GM21825 (cell line): ENCODE measurements around the gene HS6ST2.

Experiments
- ATAC-seq: cut with Tn5 transposase; IDR thresholded peaks from one replicate; pipeline ENCODE4 v1.9.1; 2021; ENCODE audit warnings: mild to moderate bottlenecking, moderate library complexity; ENCODE audit not compliant: unreplicated experiment

HS6ST2 gene

DNA sequence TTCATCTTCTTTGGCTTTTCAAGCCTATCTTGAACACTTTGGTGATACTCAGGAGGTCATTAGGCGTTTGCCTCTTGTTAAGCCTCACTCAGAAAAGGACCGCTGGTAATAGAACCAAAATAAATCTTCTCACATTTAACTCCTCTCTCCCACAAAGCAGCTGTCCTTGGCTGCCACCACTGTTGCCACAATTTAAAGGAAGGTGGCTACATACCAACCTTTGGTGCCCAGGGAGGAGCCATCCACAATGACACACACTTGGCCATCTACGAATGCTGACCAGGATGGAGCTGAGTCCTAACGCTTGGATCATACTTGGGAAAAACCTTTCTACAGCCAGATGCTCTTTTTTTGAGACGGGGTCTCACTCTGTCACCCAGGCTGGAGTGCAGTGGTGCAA lies 210.2 kb downstream of the HS6ST2 start:
- ATAC-seq, result no peak

DNA sequence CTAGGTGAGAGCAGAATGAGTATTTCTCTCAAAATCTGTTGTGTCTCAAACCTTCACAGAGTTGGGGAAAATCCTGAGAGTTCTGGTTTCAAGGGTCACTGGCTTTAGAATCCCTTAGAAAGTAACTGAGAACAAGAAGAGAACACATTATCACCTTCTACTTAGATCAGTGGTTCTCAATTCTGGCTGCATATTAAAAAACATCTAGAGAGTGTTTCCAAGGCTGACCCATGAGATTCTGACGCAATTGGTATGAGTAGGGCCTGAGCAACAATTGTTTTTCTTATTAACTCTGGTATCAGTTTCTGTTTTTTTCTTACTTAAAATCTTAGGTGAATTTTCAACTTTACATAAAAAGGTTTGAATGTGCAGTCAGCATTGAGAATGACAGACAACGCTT lies 212.8 kb downstream of the HS6ST2 start:
- ATAC-seq, result no peak

DNA sequence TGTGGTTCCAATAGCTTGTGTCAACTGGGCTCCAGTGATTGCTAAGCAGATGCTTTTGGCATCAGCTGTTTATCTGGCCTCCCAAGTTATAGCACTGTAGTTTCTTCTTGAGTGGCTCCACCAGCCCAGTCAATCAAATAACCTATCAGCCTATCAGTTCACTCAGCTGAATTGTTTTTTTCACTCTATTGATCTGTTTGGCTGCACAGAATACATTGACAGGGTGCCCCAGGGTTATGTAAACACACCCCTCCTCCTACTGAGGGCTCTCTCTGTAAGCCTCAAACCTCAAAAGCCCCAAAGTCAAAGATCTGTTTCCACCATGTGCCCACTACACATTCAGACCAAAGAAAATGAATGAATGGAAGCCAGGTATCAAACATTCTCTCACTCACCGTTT lies 214.0 kb downstream of the HS6ST2 start:
- ATAC-seq, result no peak

DNA sequence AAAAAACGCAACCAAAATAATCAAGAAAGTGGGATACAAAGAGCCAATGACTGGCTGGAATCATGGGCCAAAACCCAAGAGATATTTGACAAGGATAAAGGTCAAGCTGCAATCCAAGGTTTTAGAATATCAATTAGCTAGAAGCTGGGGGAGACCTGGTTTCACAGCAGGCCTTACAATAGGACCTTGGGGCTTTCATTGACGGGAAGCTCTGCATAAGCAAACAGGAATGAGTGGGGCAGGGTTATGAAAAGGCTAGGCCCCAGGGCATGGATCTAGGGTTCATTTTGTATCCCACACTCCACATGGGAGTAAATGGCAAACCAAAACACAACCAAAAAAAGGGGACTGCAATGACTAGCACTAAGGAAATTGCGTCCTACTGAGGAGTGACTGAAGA lies 215.3 kb downstream of the HS6ST2 start:
- no peak for ATAC-seq

DNA sequence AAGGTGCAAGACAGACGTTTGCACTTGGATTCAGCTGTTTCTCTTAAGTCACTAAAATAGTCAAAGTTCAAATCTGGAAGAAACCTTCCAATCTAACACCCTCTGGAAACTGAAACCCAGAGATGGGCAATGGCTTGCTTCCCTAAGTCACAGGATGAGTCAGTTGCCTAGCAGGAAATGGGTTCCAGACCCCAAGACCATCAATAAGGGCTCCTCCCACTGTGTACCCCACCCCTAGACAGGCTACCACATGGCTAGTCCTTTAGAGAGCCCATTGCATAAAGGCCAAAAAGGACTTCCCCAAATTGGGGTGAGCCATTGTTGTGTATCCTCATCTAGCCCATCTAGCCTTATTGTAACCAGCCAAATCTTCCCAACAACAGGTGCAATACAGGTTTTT lies 216.2 kb downstream of the HS6ST2 start:
- no peak for ATAC-seq

DNA sequence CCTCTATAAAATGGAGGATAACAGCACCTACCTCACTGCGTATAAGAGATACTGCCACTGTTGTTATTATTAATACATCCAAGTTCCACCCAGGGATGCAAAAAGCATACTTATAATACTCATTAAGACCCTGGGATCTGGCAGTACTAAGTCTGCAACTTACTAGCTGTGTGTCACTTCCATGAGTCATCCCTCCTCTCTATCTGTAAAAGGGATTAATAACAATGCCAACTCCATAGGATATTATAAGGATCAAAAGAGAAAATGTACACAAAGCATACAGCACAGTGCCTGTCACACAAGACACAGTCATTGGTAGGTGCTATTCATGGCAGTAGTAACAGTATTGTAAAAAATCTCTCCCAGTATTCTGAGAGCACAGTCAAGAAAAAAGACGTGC lies 216.7 kb downstream of the HS6ST2 start:
- ATAC-seq, result no peak

DNA sequence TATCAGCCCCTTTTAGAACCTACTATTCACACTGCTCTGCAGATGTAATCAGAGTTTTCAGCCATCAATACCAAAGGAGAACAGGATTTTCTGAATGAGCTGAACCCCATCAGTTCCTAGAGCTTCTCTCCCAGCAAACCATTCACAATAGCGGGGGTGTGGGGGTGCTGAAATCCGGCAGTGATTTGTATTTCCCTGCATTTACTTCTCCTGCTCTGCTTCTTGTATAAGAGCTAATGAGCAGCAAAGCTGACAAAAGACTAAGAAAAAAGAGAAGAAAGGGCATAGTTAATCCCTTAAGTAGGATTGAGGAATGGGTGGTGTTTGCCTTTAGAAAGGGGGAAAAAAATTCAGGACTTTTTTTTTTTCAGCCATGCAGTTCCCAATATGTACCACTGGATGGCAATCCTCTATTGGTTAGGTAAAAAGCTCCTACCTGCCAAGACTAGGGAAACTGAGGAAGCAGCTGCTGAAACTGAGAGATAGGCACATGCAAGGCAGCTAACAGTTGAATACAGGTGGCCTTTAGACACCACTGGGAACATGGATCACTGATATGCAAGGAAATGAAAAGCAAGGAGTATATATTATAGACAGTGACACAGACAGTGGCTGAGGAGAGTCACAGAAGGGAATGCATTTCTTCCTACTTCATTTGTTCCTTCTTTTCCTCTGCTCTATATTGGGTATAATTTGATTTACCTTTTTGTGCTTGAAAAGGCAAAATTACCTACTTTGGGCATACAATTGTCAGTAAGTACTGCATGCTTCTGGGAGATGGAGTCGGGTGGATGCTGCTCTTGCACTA lies 217.9 kb downstream of the HS6ST2 start:
- ATAC-seq, result no peak

DNA sequence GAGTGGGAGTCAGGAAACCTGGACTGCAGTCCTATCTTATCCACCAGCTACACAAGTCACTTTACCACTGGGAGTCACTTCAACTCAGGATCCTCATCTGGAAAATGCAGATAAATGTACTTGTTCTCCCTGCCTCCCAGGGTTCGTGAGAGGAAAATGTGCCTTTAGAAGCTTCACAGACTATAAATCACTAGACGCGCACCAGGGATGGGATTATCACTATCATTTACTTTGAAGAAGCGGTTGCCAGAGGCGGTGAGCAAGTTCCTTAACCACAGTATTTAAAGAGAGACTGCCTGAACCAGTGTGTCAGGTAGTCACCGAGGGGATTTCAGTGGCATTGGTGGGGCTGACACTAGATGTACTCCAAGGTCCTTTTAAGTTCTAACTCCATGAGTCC lies 219.5 kb downstream of the HS6ST2 start:
- no peak for ATAC-seq

DNA sequence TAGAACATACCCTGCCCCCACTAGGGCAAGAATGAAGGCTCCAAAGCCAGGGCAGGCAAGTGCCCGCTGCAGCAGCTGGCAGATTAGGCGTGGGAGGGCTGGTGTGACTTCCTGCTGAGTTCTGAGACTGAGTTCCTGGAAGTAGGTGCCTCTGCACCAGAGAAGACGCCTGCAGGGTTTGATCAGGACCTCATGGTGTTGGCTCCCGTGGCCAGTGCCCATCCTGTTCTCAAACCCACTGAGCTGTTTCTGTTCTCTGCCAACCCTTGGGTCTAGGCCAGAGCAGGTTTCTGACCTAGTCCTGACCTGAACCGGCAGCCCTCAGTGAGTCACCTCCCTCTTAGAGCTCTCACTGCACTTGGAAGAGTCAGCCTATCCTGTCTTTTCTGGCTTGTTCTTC lies 220.7 kb downstream of the HS6ST2 start:
- no peak for ATAC-seq

DNA sequence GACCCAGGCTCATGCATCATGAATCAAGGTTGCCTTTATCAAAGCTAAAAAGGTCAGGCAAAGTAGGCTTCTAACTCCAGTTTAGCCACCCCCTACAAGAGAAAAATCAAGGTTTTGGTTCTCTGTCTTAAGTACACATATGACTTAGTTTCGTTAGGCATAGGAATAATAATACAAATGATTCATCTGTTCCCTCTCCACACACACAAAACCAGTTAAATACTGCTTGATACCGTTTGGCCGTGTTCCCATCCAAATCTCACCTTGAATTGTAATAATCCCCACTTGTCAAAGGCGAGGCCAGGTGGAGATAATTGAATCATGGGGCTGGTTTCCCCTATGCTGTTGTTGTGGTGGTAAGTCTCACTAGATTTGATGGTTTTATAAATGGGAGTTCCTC lies 226.2 kb downstream of the HS6ST2 start:
- no peak for ATAC-seq

DNA sequence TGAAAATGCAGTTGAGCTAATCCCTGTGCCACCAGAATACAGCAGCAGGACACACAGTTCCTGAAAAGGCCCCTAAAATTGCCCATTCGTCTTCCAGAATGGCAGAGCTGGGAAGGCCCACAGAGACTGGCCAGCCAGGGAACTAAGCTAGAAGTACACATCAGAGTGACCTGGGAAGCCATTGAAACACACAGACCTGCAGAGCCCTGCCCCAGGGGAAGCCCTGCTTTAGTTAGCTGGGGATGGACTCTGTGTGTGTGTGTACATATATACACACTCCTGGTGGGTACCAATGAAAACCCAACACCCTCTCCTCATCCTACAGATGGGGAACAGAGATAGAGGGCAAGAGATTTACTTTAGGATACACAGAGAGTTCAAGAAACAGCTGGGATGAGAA lies 227.7 kb downstream of the HS6ST2 start:
- no peak for ATAC-seq

DNA sequence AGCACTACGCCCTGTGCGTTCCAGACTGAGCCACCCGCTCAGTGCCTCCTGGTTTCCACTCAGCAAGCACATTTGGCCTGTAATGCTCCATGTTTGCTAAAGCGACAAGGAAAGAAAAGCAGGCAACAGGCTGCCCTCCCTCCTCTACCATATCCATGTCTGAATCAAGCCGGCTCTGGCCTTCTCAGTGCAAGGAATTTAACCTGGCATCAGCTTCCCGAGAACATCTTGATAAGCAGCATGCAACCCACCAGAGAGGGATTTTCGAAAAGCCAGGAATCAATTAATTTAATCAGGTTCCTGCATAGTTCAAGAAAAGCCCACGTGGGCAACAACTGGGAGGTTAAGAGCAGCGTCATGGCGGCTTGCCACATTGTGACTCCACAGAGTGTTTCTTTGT lies 228.2 kb downstream of the HS6ST2 start:
- ATAC-seq, result no peak

DNA sequence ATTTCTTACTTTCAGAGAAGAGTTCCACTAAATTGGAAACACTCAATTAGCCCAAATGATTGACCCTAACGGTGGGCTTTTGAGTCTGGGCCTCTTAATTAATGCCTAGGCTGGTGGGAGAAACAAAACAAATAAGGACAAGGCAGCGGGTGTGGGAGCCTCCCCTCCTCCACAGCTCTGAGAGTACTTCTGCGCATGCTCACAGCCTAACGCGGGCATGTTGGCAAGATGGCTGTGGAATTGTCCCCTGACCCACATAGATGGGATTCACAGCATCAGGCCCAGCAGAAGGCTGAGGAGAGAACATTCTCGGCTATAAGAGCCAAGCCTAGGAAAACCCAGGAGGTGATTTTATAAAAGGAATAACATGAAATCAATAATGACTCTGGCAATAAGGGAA lies 230.1 kb downstream of the HS6ST2 start:
- ATAC-seq, result no peak

DNA sequence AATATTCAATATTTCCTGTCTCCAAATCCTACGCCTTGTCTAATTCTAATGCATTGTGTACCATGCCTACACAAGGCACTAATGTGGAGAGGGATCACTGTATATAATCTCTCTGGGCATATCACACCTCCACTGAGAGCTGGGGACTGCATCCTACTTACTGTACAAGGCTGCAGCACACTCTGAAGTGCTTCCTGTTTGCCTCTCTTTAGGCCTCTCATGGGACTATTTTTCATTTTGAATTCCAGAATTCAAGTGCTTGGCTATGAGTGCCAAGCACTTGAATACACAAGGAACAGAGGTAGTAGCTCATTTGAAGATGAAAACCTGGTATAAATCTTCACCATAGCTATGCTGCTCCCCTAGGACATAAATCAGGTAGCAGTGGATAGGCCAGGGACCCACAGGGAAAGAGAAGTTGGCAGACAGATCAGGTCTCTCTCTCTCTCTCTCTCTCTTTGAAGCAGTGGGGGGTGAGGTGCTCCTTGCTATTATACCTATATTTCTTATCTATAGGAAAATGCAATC lies 239.9 kb downstream of the HS6ST2 start:
- ATAC-seq, result no peak

DNA sequence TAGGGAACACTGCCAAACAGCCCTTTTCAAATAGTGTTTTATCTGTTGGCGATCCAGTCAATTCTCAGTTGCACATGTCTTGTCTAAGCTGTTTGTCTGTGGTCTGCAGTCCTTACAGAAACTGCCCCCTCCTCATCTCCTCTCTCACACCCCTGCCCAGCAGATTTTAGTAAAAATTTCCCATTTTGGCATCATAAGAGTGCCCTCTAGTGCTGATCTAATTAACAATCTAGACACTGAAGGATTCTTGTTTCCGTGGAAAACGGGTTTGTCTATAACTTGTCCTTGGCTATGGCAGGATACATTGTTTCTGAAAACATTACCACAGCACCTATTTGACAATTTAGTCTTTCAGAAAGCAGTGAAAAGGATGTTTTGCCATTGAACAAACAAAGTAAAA lies 242.4 kb downstream of the HS6ST2 start:
- no peak for ATAC-seq

DNA sequence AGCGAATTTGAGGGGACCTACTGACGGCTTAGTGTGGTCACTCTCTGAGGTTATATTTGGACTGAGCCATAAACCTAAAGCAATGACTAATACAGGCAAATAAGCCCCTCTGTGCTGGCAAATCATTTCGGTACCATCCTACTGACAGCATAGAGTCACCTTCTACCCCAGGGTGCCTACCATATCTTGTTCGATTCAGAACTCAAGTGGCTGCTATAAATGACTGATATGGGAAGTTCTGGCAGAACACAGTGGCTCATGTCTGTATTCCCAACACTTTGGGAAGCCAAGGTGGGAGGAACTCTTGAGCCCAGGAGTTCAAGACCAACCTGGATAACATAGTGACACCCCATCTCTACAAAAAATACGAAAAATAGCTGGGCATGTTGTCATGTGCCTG lies 243.5 kb downstream of the HS6ST2 start:
- no peak for ATAC-seq

DNA sequence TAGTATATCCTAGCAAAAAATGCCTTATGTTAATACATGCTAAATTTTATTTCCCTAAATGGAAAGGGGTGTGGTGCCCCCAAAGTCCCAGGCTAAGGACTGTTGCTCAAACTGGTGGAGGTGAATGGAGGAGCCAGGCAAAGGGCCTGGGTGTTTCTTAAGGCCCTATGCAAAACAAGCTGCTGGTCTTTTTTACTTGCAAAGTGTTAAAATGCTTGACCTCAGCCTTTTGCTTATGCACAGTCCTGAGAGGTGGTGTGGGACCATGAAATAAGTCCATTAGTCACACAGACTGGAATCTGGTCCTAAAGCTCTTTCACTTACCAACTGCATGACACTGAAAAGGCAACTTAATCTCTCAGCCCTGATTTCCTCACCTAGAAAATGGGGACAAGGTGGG lies 246.1 kb downstream of the HS6ST2 start:
- no peak for ATAC-seq

DNA sequence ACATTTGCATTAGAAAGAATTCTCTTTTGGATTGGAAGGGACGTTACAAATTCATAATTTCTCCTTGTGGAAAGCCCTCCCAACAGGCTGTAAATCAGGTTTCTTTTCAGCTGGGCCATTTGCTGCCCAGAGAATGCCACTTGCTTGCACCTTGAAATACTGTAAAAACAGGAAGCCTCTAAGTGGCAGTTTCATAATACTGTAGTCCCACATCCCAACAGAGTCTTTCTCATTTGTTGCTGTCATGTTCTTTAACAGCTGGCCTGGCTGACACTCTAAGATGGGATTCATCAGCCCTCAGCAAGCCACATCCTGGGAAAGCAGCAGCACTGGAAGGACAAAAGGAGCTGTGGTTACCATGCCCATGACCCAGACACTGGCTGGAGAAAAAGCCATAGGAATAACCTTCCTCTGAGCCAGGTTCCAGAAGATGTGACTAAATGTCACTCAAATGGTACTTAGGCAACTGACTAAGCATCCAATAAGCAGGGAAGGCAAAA lies 247.7 kb downstream of the HS6ST2 start:
- no peak for ATAC-seq

DNA sequence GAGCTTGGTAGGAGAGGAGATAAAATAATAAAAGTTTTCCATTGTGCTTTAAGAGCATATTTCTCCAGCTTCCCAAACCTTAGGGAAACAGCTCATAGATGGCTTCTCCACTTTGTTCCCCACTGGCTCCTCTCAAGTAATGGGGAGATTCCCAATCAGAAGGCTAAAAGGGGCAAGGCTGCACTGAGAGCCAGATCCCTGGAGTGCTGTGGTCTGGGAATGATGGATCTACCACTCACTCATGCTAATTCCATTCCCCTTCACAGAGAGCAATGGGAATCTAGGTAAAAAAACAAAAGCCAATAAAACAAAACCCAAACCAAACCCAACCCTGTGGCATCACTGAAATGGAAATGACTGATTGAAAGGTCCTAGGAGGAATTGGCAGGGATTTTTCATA lies 249.9 kb downstream of the HS6ST2 start:
- no peak for ATAC-seq

DNA sequence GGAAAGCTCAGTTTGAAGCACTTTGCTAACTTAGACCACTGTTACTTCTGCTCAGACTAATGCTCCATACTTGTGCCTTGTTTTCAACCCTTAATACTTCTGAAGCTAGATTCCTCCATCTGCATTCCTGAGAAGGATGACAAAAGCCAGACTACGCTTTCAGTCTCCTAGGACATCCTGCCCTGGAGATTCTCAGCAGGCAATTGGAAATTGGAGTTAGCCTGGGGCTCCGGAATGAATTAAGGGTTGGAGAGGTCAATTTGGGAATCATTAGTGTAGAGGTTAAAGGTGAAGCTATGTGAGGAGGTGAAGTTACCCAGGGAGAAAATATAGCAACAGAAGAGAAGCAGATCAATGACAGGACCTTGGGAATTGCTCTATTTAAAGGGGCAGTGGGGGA lies 253.7 kb downstream of the HS6ST2 start:
- ATAC-seq, result no peak

DNA sequence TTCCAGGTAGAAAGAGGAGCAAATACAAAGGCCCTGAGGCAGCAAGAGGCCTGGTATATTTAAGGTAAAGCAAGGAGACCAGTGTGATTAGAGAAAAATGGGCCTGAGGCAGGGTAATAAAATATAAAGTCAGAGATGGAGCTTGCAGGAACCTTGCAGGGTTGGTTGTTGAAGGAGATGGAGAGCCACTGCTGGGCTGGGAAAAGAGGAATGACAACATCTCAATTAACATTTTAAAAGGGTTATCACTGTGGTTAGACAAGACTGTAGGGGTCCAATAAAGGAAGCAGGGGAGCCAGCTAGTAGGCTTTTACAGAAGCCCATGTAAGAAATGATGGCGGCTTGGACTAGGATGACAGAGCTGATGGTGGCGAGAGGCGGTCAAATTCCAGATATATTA lies 264.0 kb downstream of the HS6ST2 start:
- no peak for ATAC-seq

DNA sequence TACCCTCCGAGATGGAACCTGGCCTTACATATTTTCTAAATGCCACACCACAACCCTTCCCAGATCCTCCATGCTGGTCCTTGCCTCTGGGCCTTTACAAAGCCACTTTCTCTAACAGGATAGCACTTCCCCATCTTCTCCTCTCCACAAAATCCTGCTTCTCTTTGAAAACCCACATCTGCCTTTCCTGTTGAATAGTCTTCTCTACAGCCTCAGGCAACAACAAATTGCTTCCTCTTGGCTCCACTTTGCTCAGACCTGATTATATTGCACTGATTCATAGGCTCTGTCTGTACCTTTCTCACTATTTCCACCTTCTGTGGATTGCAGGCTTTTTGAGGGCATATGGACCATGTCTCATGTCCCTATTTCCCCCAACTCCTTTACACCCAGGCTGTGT lies 265.9 kb downstream of the HS6ST2 start:
- no peak for ATAC-seq

DNA sequence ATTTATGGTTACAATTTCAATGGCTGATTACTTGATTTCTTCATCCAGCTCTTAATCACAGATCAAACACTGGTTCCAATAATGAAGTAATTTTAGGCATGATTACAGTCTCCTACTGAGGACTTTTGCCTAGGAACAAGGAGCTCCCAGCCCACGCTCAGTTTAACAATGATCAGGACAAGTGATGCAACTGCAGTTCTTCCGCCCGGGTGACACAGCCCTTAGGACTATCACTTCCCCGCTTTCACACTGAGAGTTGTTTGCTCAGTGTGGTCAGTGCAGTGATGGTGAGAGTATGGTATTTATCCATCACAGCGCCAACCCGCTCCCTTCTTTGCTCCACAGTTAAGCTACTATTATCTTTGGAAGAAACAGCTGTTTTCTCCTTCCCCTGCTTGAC lies 266.4 kb downstream of the HS6ST2 start:
- ATAC-seq, result no peak
